Globus pallidus (tissue), 1 donor: ENCODE data around the gene KRT24.
"Not testable (repeated sequence)": the region's sequence is repeated elsewhere in the genome, so short reads cannot be mapped to it uniquely, and the experiment has no call there.

ENCODE experiments used
- DNase-seq: peaks from one replicate; pipeline ENCODE4 v3.0.0-alpha.2; 2015; ENCODE audit warnings: low spot score

Gene KRT24

GRCh38 chr17:40703652-40704051 is at the start of gene KRT24:
Gene KRT24 (minus strand): TSS chr17:40703752. CDS start chr17:40703693, 59 bp downstream.
- no peak for DNase-seq

GRCh38 chr17:40751065-40751464 is 47.5 kb upstream of the KRT24 start:
- no peak for DNase-seq

GRCh38 chr17:40750391-40750790 is 46.8 kb upstream of the KRT24 start:
- no peak for DNase-seq

GRCh38 chr17:40748666-40749065 is 45.1 kb upstream of the KRT24 start:
- DNase-seq: not testable (repeated sequence)

GRCh38 chr17:40738553-40738952 is 35.0 kb upstream of the KRT24 start:
- no peak for DNase-seq

- DNase-seq: no peak
Measured at GRCh38 chr17:40735016-40735415, 31.5 kb upstream of the KRT24 start.

- no peak for DNase-seq
Measured at GRCh38 chr17:40734018-40734417, 30.5 kb upstream of the KRT24 start.

GRCh38 chr17:40730970-40731369 is 27.4 kb upstream of the KRT24 start:
- DNase-seq: no peak

GRCh38 chr17:40727447-40728231 is 24.1 kb upstream of the KRT24 start:
- DNase-seq: no peak

GRCh38 chr17:40726919-40727318 is 23.4 kb upstream of the KRT24 start:
- DNase-seq: no peak

GRCh38 chr17:40724656-40725055 is 21.1 kb upstream of the KRT24 start:
- no peak for DNase-seq

- DNase-seq: no peak
Measured at GRCh38 chr17:40722241-40722640, 18.7 kb upstream of the KRT24 start.

- DNase-seq: no peak
Measured at GRCh38 chr17:40720899-40721298, 17.3 kb upstream of the KRT24 start.

- no peak for DNase-seq
Measured at GRCh38 chr17:40718930-40719329, 15.4 kb upstream of the KRT24 start.

- no peak for DNase-seq
Measured at GRCh38 chr17:40717776-40718175, 14.2 kb upstream of the KRT24 start.

GRCh38 chr17:40714473-40714872 is 10.9 kb upstream of the KRT24 start:
- DNase-seq: no peak

- DNase-seq: no peak
Measured at GRCh38 chr17:40707745-40708144, 4.2 kb upstream of the KRT24 start.

GRCh38 chr17:40705584-40705983 is 2.0 kb upstream of the KRT24 start:
- no peak for DNase-seq

- DNase-seq: no peak
Measured at GRCh38 chr17:40702271-40702670, 1.3 kb downstream of the KRT24 start.

- no peak for DNase-seq
Measured at GRCh38 chr17:40699853-40700252, 3.7 kb downstream of the KRT24 start.

GRCh38 chr17:40699371-40699770 is 4.2 kb downstream of the KRT24 start:
- DNase-seq: no peak

GRCh38 chr17:40697297-40697696 is 6.3 kb downstream of the KRT24 start:
- no peak for DNase-seq

GRCh38 chr17:40696651-40697072 is 6.9 kb downstream of the KRT24 start:
- DNase-seq: no peak

- no peak for DNase-seq
Measured at GRCh38 chr17:40695874-40696472, 7.6 kb downstream of the KRT24 start.
